ENCODE data around the gene MEPCE.
"Not testable (repeated sequence)": the region's sequence is repeated elsewhere in the genome, so short reads cannot be mapped to it uniquely, and the experiment has no call there.

The MEPCE gene

DNA sequence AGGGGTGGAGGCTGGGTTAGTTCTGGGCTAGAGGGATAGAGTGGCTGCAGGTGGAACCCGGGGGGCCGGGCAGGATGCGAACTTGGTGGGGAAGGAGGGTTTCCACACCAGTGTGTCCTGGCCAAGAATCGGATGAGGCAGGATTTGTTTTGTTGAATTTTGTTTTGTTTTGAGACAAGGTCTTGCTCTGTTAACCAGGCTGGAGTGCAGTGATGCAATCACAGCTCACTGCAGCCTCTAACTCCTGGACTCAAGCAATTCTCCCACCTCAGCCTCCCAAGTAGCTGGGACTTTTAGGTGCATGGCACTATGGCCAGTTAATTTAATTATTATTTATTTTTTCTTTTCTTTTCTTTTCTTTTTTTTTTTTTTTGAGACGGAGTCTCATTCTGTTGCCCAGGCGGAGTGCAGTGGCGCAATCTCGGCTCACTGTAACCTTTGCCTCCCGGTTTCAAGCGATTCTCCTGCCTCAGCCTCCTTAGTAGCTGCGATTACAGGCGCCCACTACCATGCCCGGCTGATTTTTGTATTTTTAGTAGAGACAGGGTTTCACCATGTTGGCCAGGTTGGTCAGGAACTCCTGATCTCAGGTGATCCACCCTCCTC, 19.7 kb downstream of the MEPCE start:
- DNase-seq (ENCODE audit: low read depth): no peak

DNA sequence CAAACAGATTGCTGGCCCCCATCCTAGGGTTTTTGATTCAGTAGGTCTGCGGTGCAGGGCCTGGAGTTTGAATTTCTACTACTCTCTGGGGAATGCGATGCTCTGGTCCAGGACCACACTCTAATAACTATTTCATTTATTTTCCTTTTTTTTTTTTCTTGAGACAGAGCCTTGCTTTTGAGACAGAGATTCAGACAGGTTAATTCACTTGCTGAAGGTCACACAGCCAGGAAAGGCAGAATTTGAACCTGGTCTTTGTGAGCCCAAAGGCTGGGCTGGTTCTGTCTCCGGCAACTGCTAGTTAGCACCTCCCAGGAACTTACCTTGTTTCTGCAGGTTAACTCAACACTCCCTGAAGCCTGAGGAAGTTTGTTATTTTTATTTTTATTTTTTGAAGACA, 22.9 kb downstream of the MEPCE start:
- no peak for DNase-seq (ENCODE audit: low read depth)
- H3K4me3 ChIP-seq (ENCODE audit: control insufficient read depth, low read depth, low read length): no peak overlapping the region
- TF ChIP-seq, protein P1, sequence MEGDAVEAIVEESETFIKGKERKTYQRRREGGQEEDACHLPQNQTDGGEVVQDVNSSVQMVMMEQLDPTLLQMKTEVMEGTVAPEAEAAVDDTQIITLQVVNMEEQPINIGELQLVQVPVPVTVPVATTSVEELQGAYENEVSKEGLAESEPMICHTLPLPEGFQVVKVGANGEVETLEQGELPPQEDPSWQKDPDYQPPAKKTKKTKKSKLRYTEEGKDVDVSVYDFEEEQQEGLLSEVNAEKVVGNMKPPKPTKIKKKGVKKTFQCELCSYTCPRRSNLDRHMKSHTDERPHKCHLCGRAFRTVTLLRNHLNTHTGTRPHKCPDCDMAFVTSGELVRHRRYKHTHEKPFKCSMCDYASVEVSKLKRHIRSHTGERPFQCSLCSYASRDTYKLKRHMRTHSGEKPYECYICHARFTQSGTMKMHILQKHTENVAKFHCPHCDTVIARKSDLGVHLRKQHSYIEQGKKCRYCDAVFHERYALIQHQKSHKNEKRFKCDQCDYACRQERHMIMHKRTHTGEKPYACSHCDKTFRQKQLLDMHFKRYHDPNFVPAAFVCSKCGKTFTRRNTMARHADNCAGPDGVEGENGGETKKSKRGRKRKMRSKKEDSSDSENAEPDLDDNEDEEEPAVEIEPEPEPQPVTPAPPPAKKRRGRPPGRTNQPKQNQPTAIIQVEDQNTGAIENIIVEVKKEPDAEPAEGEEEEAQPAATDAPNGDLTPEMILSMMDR (IDR thresholded peaks at IDR 0.05; ENCODE audit: control insufficient read depth, insufficient read depth, low read depth, low read length, missing control alignments): no peak

More for the DNA sequence above, 19.7 kb downstream of the MEPCE start:
- H3K4me3 ChIP-seq (ENCODE audit: control insufficient read depth, low read depth, low read length): no peak overlapping the region
- TF ChIP-seq, protein P1 (IDR thresholded peaks at IDR 0.05; ENCODE audit: control insufficient read depth, insufficient read depth, low read depth, low read length, missing control alignments): no peak

DNA sequence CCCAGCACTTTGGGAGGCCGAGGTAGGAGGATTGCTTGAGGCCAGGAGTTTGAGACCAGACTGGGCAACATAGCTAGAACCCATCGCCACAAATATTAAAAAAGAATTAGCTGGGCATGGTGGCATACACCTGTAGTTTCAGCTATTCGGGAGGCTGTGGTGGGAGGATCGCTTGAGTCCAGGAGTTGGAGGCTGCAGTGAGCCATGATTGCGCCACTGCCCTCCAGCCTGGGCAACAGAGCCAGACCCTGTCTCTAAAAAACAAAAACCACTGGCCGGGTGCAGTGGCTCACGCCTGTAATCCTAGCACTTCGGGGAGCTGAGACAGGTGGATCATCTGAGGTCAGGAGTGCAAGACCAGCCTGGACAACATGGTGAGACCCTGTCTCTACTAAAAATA, 24.2 kb downstream of the MEPCE start:
- H3K4me3 ChIP-seq (ENCODE audit: control insufficient read depth, low read depth, low read length); DNase-seq (ENCODE audit: low read depth): not testable (repeated sequence)

DNA sequence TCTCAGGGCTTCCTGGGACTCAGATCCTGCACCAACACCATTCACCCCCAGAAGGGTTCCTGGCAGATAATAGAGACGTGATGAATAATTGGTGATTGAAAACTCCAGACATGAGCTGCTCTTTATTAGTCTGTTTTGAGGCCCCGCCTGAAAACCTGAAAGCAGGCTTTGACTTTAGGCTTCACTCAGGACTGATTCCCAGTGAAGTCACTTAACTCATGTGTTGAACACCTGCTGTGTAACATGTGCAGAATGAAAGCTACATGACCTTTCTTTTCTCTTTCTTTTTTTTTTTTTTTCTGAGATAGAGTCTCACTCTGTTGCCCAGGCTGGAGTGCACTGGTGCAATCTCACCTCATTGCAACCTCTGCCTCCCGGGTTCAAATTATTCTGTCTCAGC, 25.6 kb downstream of the MEPCE start:
- H3K4me3 ChIP-seq (ENCODE audit: control insufficient read depth, low read depth, low read length): no peak overlapping the region
- no peak for DNase-seq (ENCODE audit: low read depth)
- TF ChIP-seq, protein P1 (IDR thresholded peaks at IDR 0.05; ENCODE audit: control insufficient read depth, insufficient read depth, low read depth, low read length, missing control alignments): no peak

DNA sequence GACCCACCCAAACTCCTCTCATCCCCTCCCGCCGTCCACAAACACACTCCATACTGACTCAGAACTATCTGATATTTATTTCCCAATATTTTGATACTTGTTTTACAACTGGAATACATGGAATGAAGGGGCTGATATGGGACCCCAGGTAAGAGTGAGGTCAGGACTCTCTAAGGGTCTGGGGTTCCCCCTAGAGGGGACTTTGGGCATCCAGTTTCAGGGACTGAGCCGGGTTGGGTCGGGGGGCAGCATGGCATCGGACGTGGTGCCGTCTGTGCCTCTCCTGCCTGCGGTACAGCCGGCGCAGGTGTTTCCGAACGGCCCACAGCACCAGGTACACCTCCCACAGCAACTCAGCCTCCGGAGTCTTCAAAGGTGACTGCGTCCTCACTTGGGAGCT, 26.9 kb downstream of the MEPCE start:
- no peak for DNase-seq (ENCODE audit: low read depth)

DNA sequence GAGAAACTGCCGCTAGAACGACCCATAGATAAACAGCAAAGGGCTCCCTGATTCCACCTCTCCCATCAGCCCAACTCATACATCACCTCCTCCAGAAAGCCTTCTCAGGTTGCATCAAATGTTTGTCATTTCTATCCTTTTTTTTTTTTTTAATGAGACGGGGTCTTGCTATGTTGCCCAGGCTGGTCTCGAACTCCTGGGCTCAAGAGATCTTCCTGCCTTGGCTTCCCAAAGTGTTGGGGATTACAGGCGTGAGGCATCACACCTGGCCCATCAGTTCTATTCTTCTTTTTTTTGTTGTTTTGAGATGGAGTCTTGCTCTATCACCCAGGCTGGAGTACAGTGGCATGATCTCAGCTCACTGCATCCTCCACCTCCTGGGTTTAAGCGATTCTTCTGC, 27.4 kb downstream of the MEPCE start:
- H3K4me3 ChIP-seq (ENCODE audit: control insufficient read depth, low read depth, low read length): no peak overlapping the region
- DNase-seq (ENCODE audit: low read depth): no peak
- TF ChIP-seq, protein P1 (IDR thresholded peaks at IDR 0.05; ENCODE audit: control insufficient read depth, insufficient read depth, low read depth, low read length, missing control alignments): no peak

More for the DNA sequence above, 26.9 kb downstream of the MEPCE start:
- no peak overlapping the region for H3K4me3 ChIP-seq (ENCODE audit: control insufficient read depth, low read depth, low read length)
- TF ChIP-seq, protein P1 (IDR thresholded peaks at IDR 0.05; ENCODE audit: control insufficient read depth, insufficient read depth, low read depth, low read length, missing control alignments): no peak

DNA sequence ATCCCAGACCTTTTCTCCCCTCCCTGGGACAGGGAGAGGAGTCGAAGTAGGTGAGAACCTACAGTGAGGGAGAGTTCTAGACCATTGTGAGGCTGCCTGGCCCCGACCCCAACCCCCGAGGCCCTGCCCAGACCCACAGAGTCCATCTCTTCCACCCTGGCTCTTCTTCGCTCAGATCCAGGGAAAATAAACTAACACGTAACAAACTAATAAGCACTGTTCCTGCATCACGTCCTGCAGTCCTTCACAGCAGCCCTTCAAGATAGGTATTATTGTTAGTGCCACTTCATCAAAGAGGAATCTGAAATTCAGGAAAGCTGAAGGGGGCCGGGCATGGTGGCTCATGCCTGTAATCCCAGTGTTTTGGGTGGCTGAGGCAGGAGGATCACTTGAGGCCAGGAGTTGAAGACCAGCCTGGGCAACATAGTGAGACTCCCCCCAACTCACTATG, 34.6 kb downstream of the MEPCE start, which contains the start of gene SPACDR:
Gene SPACDR, minus strand, starts transcription at position 51 of the 451 bp plus-strand sequence. CDS start 235 bp downstream, outside the sequence.
- TF ChIP-seq, protein P1 (IDR thresholded peaks at IDR 0.05; ENCODE audit: control insufficient read depth, insufficient read depth, low read depth, low read length, missing control alignments): no peak

More for the DNA sequence above, 34.6 kb downstream of the MEPCE start, which contains the start of gene SPACDR:
- H3K4me3 ChIP-seq (ENCODE audit: control insufficient read depth, low read depth, low read length): no peak within 1 kb of the TSS
- DNase-seq (ENCODE audit: low read depth): no peak

Data from AG09309 (cell line).